ENCODE results near the gene SEMA6C.

Gene SEMA6C

DNA sequence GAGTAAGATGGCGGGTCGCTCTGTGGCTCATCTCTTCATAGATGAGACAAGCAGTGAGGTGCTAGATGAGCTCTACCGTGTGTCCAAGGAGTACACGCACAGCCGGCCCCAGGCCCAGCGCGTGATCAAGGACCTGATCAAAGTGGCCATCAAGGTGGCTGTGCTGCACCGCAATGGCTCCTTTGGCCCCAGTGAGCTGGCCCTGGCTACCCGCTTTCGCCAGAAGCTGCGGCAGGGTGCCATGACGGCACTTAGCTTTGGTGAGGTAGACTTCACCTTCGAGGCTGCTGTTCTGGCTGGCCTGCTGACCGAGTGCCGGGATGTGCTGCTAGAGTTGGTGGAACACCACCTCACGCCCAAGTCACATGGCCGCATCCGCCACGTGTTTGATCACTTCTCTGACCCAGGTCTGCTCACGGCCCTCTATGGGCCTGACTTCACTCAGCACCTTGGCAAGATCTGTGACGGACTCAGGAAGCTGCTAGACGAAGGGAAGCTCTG lies 12.4 kb upstream of the SEMA6C start:
- no peak for DNase-seq

DNA sequence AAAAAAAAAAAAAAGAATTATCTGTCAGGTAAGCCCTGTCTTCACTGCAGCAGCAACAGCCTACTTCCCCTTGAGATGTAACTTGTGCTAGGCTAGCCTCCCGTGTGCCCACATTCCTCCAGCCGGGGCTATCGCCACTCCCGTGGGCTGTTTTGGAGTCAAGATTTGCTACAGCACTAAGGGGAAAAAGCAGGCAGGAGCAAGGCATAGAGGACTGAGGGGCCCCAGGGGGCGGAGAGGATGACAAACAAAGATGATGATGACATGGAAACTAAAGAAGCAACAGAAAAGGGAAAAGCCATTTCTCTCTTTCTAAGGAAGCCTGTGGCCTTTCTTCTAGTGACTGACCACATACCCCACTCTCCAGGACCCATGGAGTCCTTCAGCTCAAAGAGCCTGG lies 11.9 kb upstream of the SEMA6C start:
- DNase-seq: peak; percentile 35

DNA sequence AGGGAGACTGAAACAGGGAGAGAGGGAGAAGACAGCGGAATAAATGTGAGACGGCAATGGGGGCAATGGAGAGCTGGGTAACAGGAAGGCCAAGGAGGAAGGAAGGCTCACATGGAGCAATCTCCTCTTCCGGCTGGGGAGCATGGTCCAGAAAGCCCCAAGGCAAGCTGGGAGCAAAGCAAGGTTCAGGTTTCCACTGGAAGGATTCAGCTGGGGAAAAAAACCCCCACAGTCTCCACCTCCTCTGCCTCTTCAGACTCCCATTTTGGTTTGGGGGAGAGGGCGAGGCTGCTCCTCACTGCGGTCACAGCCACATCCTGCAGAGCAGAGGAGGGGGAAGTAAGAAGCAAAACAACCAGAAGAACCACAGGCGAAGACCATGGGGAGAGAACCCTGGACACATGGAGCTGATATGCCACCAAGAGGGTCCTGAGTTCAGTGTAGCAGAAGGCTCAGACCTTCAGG lies 10.7 kb upstream of the SEMA6C start:
- peak; percentile 49 for DNase-seq

DNA sequence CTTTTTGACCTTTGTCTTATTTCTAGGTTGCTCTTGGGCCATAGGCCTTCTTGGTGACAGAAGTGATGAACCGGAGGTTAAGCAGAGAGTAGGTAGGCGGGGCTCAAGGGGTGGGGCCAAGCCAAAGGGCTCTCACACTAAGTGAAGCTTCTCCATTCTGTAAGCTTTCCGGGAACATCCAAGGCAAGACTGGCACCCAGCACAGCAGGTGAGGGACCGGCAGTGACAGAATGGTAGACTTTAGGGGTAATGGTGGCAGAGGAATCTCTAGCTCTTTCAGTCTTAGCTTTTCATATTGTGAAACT lies 10.0 kb upstream of the SEMA6C start, which contains the start of gene TNFAIP8L2:
Gene TNFAIP8L2, plus strand, starts transcription at position 135 of the 305 bp plus-strand sequence. CDS start 2,049 bp downstream, outside the sequence.
- DNase-seq: peak; percentile 79

DNA sequence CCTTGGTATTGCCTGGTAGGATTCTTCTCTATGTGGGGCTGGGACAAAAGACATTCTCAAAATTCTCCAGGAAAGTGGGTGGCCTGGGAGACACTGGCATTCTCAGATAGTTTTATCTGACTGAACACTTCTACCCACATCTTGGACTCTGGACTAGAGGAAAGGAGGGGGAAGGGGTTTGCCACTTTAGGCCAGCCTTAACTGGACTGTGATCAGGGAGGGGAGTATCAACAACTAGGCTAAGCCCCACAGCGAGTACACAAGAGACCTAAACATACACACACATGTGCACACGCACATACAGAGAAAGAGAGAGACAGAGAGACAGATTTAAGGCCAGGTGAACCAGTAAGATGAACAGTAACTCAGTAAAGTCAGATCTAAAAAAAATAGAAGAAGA lies 1.2 kb upstream of the SEMA6C start:
- DNase-seq: no peak

DNA sequence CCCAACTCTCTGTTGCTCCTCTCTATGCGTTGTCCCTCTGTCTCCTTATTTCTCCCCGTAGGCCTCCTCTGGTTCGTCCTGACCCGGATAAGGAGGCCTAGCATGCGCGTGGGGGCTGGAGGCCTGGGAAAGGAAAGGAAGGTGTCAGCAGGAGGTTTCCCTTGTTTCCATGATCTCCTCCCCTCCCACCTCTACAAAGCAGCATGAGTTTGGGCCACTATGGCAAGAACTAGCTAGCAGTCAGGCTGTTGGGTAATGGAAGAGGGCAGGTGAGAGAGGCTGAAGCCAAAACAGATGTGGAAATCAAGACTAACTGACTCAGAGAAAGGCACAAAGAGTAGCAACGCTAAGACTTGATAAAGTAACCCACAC lies 687 bp upstream of the SEMA6C start:
- no peak for DNase-seq

DNA sequence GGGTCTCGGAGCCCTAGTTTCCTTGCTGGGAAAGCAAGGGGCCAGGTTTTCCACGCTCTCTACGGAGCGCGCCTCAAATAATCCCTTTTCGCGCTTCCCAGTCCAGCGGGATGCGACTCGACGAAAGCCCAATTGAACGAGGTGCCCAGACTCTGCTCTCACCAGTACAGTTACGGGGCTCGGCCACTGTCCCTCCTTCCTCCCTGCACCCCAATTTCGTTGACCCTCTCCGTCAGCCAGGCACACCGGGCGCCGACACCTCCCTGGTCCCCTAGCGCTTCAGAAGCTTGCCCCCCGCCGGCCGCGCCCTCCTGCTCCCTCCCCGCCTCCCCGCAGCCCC lies 389 bp downstream of the SEMA6C start:
- DNase-seq: no peak

DNA sequence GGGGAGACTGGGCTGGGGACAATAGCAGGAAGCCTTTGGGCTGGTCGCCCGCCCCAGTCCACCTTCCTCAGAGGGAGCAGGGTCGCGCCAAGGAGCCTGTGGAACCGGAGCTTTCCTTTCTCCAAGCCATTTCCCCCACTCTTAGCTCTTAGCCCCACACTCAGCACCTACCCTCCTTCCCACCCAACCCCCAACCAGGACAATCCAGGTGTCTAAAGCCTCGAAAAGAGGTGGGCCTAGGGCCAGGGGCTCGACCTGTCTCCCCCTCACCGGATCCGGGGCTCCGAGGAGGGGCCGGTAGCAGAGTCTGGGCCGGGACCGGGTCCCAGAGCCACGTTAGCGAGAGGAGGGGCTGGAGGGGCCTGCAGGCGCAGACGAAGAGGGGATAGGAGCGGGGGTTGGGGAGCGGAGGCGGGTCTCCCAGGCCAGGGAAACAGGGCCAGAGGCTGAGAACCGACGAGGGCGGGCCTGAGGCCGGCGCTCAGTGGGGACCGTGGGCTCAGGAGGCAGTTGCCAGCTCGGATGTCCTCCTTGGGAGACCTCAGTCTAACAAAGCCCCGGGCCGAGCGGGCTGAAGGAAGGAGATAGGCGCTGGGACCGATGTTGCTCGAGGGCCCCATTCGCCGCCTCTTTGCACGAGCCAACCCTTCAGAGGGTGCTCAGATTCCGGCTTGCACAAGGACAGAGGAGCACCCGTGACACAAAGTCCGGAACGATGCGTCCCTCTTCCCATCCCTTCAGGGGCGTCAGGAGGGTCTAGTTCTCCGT lies 943 bp downstream of the SEMA6C start:
- DNase-seq: peak; percentile 10

DNA sequence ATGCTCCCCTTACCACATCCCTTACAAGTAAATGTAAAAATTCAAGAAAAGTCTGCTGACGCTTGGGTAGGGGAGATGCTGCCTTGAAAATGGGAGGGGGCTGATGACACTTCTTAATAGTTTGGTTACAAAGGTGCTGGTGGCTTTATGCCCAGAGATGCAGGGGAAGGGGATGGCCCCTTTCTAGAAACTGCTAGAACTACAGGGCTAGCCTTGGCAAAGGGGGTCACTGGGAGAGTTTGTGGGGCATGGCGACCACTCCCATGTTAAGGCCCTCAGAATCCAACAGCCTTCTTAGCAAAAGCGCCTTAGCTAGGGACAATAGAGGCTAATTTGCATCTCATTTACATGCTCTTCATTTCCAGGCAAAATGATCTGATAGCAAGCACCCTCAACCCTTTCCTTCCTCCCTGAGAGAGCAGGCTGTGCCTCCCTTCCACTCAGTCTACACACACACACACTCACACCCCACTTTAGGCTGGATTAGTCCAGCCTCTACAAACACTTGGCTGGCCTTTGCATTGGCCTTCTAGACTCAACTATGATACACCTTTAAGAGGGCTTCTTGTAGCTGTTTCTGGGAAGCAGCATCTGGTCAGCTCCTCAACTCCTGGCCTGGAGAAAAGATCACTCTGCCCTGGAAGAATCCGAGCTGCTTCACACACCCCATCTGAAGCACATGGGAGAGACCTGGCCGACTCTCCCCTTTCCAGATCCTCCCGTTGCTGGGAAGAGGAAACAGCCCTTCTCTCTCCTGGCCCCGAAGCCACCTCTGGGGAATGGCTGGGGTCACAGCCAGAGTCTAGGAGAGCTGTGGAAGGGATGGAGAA lies 1.7 kb downstream of the SEMA6C start:
- no peak for DNase-seq

DNA sequence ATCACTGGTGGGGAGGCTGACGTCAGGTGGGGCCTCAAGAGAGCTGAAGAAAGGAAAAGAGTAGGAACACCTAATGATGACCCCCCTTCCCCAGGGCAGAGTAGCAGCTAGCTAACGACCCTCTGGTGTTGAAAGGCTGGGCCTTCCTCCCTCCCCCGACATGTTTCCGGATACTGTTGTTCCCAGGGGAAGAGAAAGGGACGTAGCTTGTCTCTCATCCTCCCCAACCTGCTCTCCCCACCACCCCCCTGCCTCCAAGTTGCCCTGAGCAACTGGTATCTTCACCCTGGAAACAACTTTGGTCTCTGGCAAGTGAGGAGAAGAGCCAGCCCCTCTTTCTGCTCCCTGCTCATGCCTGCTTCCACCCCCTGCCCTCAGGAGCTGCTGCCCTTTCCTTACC lies 2.4 kb downstream of the SEMA6C start:
- DNase-seq: no peak

DNA sequence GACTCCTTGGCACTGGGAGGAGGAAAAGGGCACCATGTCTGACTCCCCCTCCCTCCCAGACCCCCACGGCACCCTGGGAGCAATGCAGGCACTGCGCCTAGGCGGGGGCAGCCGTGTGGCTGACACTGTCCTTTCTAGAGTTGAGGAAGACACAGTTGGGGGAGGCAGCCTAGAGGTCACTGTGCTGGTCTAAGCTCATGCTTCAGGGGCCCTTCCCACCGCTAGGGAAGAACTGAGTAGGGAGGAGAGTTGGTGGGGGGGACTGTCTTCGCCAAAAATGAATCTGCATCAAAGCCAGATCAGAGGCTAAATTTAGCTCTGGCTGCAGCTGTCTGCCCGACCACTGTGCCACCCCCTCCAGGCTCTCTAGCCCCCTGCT lies 3.4 kb downstream of the SEMA6C start:
- DNase-seq: no peak

DNA sequence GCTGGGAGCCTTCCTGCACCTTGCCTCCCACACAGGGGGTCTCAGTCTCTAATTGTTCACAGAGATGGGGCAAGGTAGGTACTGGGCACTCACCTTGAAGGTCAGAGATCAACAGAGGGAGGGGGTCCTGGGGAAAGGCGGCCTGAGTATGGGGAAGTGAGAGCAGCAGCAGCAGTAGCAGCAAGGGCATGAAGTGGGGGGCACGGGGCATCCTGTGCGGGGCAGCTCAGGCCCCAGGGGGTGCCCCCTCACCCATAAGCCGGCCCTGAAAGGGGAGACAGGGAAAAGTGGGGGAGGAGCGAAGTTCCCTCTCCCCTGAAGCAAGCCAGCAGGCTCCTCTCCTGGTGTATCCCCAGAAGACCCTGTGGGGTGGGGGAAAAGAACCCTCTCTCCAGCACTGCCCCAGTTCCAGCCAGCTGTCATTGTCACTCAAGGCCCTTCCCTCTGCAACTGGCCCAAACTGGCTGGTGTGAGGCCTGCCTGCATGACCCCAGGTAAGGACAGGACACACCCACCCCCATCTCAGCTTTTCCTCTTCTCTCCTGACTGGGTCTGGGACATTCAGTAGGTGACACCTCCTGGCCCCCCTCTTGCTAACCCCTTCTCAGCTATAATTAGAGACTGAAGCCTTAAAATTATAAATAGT lies 3.9 kb downstream of the SEMA6C start:
- DNase-seq: no peak

DNA sequence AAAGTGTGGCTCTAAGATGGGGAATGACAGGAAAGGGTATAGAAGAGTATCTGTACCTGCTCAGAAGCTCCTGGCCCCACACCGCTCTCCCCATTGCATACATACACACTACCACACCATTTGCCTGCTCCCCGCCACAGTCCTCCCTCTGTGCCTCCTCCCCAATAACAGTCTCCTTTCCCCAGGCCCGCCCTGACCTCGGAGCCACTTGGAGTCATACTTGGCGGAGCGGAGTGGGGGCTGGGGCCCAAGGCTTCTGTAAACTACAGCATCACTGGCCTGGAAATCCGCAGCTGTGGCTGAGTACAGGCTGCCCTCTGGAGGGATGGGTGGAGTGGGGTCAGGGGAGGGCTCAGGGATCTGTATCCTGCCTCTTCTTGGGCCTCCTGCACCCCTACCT lies 8.6 kb downstream of the SEMA6C start:
- no peak for DNase-seq

DNA sequence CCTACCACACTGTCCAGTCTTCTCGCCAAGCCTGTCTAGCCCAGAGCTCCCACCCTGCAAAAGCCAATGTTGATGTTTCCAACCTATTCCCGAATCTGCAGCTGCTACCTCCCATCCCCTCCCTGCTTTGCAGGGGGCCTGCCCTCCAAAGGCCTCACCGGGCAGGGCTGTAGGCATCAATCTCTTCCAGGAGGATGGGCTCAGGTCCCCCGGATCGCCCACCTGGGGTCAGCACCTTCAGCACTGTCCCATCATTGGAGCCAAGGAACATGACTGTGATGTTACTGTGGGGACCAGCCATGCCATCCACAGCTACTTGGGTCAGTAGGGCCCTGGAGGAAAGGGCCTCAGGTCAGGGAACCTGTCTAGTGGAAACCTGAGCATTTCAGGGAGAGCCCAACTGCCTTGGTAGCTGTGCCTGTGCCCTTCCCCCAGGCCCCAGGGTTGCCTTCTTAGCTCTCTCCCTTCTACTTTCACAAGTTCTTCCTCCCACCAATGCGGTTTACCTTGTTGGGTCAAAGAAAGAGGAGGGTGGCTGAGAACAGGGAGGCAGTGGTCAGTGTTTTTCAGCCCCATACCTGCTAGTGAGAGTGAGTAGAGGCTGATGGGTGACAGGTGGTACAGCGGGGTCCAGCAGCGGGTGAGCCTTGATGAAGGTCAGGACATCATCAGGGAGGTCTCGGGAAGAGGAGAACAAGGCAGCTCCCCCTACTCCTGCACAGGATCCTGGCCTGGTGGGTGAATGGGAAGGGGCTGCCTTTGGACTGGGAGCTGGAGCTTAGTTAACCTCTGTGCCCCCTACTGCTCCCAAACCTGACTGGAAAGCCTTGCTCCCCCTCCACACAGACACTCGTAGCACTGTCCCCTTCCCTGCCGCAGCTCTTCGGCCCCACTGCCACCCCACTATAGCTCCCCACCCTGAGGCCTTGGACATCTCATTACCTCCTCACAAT lies 10.7 kb downstream of the SEMA6C start:
- DNase-seq: no peak

DNA sequence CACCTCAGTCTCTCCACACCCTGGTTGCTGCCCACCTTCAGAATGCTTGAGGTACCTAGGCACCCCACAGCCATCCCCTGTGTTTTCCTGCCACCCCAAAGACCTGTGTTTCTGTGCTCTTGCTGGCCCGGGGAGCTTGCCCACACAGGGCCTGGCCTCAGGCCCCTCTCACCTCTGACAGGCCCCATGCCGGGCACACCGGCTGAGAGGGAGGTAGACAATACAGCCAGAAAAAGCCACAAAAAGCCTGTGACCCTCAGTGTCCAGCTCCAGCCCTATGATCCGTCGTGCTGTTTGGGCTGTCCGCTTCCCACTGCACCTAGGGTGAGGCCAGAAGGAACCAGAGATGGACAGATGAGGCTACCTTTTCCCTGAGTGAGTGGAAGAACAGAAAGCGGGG lies 11.4 kb downstream of the SEMA6C start:
- DNase-seq: no peak

DNA sequence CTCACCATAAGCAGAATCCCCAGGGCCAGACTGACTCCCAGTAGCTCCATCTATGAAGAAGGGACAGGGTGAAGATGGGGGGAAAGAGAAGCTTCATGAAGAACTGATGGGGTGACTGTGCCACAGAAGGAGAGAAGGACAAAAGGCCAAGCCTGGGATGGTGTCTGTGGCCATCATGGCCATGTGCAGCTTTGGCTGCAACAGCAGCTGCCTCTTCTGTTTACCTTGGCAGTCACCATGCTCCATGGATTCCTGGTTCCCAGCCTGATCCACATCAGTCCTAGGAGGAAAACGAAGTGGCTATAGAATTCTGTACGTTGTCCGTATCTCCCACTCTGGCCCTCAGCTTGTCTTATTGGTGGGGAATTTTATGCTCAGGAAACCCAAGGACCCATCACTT lies 12.0 kb downstream of the SEMA6C start:
- DNase-seq: no peak

DNA sequence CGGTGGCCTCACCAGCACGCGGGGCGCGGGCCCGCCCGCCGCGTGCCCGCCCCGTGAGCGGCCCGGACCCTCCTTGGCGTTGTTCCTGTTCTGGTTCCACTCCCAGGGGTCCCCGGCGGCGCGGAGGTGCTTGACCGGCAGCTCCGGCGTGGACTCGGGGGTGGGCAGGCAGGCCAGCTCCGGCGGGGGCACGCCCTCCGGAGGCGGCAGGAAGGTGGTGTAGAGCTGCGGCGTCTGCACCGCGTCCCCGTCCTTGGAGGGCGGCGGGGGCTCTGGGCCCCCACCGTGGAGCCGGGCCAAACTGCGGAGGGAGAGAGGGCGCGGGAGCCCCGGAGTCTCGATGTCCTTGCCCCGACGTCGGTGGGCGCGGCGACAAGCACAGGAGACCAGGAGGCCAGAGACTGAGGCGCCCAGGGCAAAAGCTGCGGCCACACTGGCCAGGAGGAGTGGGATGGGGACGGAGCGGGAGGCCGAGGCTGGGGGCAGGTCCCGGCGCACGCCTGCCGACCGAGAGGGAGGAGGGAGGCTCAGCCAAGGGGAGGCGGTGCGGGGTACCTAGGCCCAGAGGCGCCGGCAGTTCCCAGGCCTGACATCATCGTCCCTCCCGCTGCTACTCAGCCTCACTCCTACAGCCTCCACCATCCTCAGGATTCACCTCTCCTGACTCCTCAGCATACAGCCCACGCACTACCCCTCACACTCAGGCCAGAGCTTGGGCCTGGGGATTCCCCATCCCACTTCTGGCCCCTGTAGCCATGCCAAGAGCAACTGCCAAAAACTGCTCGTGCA lies 13.2 kb downstream of the SEMA6C start:
- DNase-seq: no peak

DNA sequence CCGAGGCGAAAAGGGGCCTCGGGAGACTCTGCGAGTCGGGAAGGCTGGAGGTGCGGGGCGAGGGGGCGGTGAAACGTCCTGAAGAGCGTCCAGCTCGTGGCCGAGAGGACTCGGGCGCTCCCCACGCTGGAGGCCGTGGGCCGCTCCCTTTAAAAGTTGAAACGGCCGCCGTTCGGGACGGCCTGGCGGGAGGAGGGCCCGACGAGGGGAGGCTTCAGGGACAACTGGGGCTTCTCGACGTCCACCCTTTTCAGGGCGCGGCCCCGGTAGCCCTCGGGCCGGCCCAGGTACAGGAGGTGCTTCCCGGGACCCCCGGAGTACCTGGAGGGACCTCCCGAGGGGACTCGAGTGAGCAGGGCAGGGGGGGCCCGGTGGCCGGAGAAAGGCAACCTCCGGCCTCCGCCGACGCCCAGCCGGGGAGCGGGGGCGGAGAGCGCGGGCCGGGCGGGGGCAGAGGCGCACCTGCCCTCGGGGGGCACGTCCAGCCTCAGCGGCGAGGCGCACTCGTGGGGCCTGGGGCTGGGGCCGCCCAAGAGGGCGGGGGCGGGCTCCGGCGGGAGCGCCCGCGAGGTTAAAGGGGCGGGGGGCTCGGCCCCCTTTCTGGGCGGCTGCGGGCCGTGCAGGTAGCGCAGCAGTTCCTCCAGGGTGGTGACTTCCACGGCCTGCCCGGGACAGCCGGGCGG lies 14.0 kb downstream of the SEMA6C start:
- DNase-seq: no peak

DNA sequence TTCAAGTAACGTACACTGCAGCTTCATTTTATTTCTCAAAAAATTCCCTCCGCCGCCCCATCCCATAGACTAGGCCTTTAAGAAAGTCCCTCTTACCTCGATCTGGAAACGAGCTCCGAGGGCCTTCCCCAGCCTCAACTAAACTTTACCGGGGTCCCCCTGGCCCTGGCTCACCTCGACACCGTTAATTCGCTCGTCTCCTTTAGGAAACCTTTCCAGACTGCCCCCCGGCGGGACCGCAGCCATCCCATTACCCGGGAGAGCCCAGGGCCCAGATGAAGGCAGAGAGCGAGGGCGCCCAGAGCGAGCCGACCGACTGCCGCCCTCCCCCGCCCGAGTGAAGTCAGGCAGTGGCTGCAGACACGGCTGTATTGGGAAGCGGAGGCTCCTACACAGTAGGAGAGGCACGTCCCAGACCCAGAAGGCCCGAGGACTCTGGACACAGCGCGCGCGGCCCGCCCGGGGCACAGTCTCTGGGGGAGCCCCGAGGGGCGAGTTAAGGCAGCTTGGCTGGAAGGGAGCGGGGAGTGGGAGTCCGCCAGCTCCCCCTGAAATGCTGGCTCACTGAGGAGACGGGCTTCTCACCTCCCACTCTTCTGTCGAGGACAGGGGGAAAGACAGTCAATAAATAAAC lies 14.6 kb downstream of the SEMA6C start:
- DNase-seq: no peak

DNA sequence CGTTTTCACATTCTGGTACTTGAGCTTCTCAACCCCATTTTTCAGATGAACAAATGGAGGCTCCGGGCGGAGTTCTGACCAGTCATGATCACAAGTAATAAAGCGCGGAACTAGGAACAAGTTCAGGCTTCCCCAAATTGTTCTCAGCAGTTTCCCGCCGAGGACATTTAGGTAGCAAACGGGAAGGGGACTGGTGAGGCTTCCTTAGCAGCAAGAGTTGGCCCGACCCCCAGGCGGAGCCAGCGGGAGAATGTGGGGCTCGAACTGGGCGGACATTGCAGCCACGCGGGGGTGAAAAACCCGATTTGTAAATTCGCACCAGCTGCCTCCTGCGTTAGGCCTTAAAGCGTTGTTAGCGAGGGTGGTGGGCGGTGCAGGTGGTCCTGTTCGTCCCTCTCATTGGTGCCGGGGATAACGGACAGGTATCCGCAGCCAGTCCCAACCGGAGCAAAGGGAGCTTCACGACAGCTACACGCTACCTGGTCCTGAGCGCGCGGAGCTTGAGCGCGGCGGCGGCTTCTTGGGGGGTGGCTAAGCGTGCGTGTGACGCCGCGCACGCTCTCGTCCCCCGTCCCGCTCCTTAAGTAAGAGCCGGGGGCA lies 15.3 kb downstream of the SEMA6C start:
- peak; percentile 79 for DNase-seq

Data from stimulated activated naive CD4-positive, alpha-beta T cell treated with Interleukin-2 at 50 U/mL for 16 hours (primary cell).